HG02763 (cell line): ENCODE results near the gene R3HDML.

Source experiments
- ATAC-seq: cut with Tn5 transposase; IDR thresholded peaks from one replicate; pipeline ENCODE4 v1.9.1; 2021; ENCODE audit warnings: mild to moderate bottlenecking, moderate library complexity; ENCODE audit not compliant: unreplicated experiment

R3HDML gene

GRCh38 chr20:44361021-44361420 is 24.2 kb downstream of the R3HDML start:
- ATAC-seq = no peak

- ATAC-seq = no peak
Measured at GRCh38 chr20:44362466-44362940, 25.7 kb downstream of the R3HDML start.

- ATAC-seq = no peak
Measured at GRCh38 chr20:44364068-44364467, 27.2 kb downstream of the R3HDML start.

GRCh38 chr20:44364780-44365179 is 27.9 kb downstream of the R3HDML start:
- ATAC-seq = no peak

GRCh38 chr20:44367746-44368145 is 30.9 kb downstream of the R3HDML start:
- no peak for ATAC-seq

- ATAC-seq = no peak
Measured at GRCh38 chr20:44370639-44371218, 33.9 kb downstream of the R3HDML start.

GRCh38 chr20:44382641-44383040 is 45.8 kb downstream of the R3HDML start:
- ATAC-seq = no peak

- no peak for ATAC-seq
Measured at GRCh38 chr20:44384423-44385027, 47.7 kb downstream of the R3HDML start.

- no peak for ATAC-seq
Measured at GRCh38 chr20:44388466-44389023, 51.7 kb downstream of the R3HDML start.

- no peak for ATAC-seq
Measured at GRCh38 chr20:44389871-44390270, 53.0 kb downstream of the R3HDML start.

GRCh38 chr20:44390280-44390679 is 53.4 kb downstream of the R3HDML start:
- no peak for ATAC-seq

- ATAC-seq = no peak
Measured at GRCh38 chr20:44392088-44392775, 55.4 kb downstream of the R3HDML start.

GRCh38 chr20:44392776-44393607 is 56.1 kb downstream of the R3HDML start:
- no peak for ATAC-seq

- ATAC-seq = no peak
Measured at GRCh38 chr20:44393608-44394451, 57.0 kb downstream of the R3HDML start.

- ATAC-seq = no peak
Measured at GRCh38 chr20:44394452-44394701, 57.5 kb downstream of the R3HDML start.

- ATAC-seq = no peak
Measured at GRCh38 chr20:44394702-44395460, 58.0 kb downstream of the R3HDML start.

- no peak for ATAC-seq
Measured at GRCh38 chr20:44395461-44396340, 58.9 kb downstream of the R3HDML start.

- ATAC-seq = no peak
Measured at GRCh38 chr20:44396369-44397130, 59.7 kb downstream of the R3HDML start.
